Measurements from ENCODE around the gene OR1K1. TPM values are rescaled to one million over a fixed set of nuclear protein-coding genes. Genes with fewer than 3 reads are reported as not detected.

OR1K1 gene
- total RNA-seq, 1 donor from 2014 or later: not detected

GRCh38 chr9:122841501-122841900 lies 41.6 kb downstream of the OR1K1 start:
- H3K27me3 ChIP-seq: no peaks in the 10 kb centered on the region
- peaks cover 0 to 3% of the 10 kb centered on the region in 2 donors for H3K36me3 ChIP-seq
- no peak overlapping the region for H3K4me3 ChIP-seq
- DNase-seq (ENCODE audit: extremely low spot score in 2 of 2): no peak
- intact Hi-C loops (cut with DNase I): no loop called here
- no peaks in the 10 kb centered on the region for H3K4me1 ChIP-seq
- no peak overlapping the region for H3K27ac ChIP-seq
- no peaks in the 10 kb centered on the region for H3K9me3 ChIP-seq
- TF ChIP-seq CTCF (IDR thresholded peaks at IDR 0.05) (no peak), POLR2AphosphoS5 (IDR thresholded peaks at IDR 0.05; ENCODE audit: insufficient read depth in 1 of 2, low read depth in 1 of 2) (no peak), POLR2A (IDR thresholded peaks at IDR 0.05) (no peak)

DNA sequence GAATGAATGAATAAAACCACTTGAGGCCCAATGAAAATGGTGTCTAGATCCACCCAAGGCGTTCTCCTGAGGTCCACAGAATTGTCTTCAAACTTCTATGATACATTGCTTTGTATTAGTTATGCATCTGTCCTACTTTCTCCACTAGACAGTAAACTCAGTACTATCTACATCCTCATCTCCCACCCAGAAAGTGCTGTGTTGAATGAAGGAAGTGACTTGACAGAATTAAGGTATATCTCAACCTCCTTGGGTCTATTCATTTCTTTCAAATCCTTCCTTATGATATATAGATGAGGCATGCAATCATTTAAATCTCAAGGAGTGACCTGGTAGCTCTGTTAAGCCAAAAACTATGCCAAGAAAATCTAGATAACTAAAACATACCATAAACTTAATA lies 44.2 kb downstream of the OR1K1 start:
- H3K36me3 ChIP-seq: peaks cover 0 to 3% of the 10 kb centered on the region in 2 donors
- H3K4me3 ChIP-seq: no peak overlapping the region
- intact Hi-C loops (cut with DNase I): no loop called here
- DNase-seq (ENCODE audit: extremely low spot score in 2 of 2): no peak
- TF ChIP-seq POLR2A (IDR thresholded peaks at IDR 0.05): no peak
- no peak for TF ChIP-seq POLR2AphosphoS5 (IDR thresholded peaks at IDR 0.05; ENCODE audit: insufficient read depth in 1 of 2, low read depth in 1 of 2)
- no peak for TF ChIP-seq CTCF (IDR thresholded peaks at IDR 0.05)
- no peaks in the 10 kb centered on the region for H3K4me1 ChIP-seq
- H3K27me3 ChIP-seq: no peaks in the 10 kb centered on the region
- H3K9me3 ChIP-seq: no peaks in the 10 kb centered on the region
- no peak overlapping the region for H3K27ac ChIP-seq

DNA sequence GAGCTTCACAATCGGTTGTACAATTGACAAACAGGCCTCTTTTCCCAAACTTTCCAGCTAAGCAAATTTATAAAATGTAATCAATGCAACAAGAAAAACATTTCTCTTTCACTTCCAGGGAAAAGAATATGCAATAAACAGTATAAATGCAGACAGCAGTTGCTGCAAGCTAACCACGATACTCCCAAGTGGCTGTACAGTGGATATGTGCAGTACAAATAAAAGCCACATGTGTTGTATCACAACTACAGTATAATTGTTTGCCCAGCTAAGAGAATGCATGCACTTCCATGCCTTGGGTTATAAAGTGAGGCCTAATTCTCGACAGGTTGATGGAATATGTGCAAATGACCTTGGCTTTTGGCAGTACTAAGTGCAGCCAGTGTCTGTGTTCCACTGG lies 45.2 kb downstream of the OR1K1 start:
- intact Hi-C loops (cut with DNase I): no loop called here
- H3K4me3 ChIP-seq: no peak overlapping the region
- peaks cover 0 to 7% of the 10 kb centered on the region in 2 donors for H3K36me3 ChIP-seq
- H3K9me3 ChIP-seq: no peaks in the 10 kb centered on the region
- no peak for TF ChIP-seq POLR2AphosphoS5 (IDR thresholded peaks at IDR 0.05; ENCODE audit: insufficient read depth in 1 of 2, low read depth in 1 of 2)
- no peak for TF ChIP-seq CTCF (IDR thresholded peaks at IDR 0.05)
- no peak for TF ChIP-seq POLR2A (IDR thresholded peaks at IDR 0.05)
- DNase-seq (ENCODE audit: extremely low spot score in 2 of 2): no peak
- H3K27me3 ChIP-seq: no peaks in the 10 kb centered on the region
- no peak overlapping the region for H3K27ac ChIP-seq
- H3K4me1 ChIP-seq: no peaks in the 10 kb centered on the region

GRCh38 chr9:122846371-122846940 lies 46.5 kb downstream of the OR1K1 start:
- TF ChIP-seq POLR2A (IDR thresholded peaks at IDR 0.05) (no peak), POLR2AphosphoS5 (IDR thresholded peaks at IDR 0.05; ENCODE audit: insufficient read depth in 1 of 2, low read depth in 1 of 2) (no peak), CTCF (IDR thresholded peaks at IDR 0.05) (no peak)
- Histone ChIP-seq H3K27ac (no peak overlapping the region), H3K4me3 (no peak overlapping the region), H3K27me3 (no peaks in the 10 kb centered on the region), H3K36me3 (peaks cover 0 to 17% of the 10 kb centered on the region in 2 donors), H3K4me1 (no peaks in the 10 kb centered on the region), H3K9me3 (no peaks in the 10 kb centered on the region)
- intact Hi-C loops (cut with DNase I): no loop called here
- DNase-seq (ENCODE audit: extremely low spot score in 2 of 2): no peak

GRCh38 chr9:122848256-122848943 lies 48.5 kb downstream of the OR1K1 start:
- H3K27ac ChIP-seq: no peak overlapping the region
- H3K4me1 ChIP-seq: no peaks in the 10 kb centered on the region
- no peaks in the 10 kb centered on the region for H3K9me3 ChIP-seq
- peaks cover 0 to 22% of the 10 kb centered on the region in 2 donors for H3K36me3 ChIP-seq
- H3K4me3 ChIP-seq: no peak overlapping the region
- intact Hi-C loops (cut with DNase I): no loop called here
- no peak for DNase-seq (ENCODE audit: extremely low spot score in 2 of 2)
- no peaks in the 10 kb centered on the region for H3K27me3 ChIP-seq
- TF ChIP-seq POLR2AphosphoS5 (IDR thresholded peaks at IDR 0.05; ENCODE audit: insufficient read depth in 1 of 2, low read depth in 1 of 2) (no peak), CTCF (IDR thresholded peaks at IDR 0.05) (no peak), POLR2A (IDR thresholded peaks at IDR 0.05) (no peak)

Data from vagina (tissue), 2 donors.